Fibroblast of peridontal ligament (primary cell): ENCODE measurements around the gene SETBP1.

Experiments
- DNase-seq: peaks from one replicate; pipeline ENCODE4 v3.0.0-alpha.2; 2010; ENCODE audit errors: extremely low read depth

SETBP1 gene

DNA sequence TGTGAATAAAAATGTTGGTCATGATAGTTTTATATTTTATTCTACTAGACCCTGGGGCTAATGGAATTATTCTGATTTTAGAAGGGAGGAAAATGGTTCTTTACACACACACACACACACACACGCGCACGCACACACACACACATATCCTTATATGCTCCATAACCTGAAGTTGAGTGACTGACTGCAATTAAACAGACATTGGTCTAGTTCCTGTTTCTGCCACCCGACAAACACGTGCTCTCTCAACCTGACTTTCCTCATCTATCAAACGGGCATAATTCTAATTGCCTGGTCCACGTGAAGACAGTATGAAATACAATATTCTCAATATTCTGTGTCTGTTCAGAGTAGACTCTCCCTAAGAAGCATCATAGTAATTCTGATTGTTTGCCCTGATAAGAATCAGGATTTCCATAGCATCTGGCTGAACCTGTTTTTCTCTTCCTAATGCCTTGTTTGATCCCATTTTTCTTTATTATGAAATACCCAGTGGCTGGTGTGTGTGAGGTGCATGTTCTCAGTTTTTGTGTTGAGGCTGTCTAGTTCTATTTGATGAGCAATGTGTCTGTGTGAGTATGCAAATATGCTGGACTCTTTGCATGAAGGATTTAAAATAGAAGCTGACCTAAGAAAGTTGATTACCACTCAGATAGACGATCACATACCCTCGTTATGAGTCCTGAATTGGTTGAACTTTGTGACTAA, 51.0 kb downstream of the SETBP1 start:
- peak; percentile 76 for DNase-seq

DNA sequence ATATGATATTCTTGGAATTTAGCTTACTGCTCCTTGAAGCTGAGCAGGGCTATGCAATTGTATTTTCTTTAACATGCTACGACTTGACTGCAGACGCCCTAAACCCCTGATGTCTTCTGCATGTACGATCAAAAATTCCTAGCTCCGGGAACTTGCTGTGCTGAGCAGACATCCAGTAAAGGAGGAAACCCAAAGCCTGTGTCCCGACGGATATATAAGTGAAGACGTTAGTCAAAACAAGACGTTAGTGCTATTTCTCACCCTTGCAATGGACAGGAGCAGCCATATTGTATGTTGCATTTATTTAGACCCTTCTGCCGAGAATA, 51.5 kb downstream of the SETBP1 start:
- DNase-seq: no peak

DNA sequence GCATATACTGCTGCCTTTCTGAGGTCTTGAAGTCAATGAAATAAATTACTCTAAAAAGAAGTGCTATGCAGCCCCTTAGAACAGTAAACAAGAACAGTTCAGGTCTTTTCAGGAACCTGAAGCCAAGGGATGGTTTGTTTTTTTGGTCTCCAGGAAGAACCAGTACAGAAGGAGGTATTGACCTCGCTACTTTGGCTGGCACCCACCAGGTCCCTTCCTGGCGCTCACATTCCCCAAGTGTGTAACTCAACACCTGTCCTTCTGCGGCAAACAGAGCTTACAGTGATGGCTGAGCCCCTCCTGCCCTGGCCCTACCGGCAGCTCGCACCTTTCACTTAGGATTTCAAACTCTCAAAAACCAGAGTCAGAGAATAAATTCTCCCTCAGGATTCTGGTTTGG, 51.9 kb downstream of the SETBP1 start:
- no peak for DNase-seq

GRCh38 chr18:44733069-44733753, 52.5 kb downstream of the SETBP1 start:
- DNase-seq: peak; percentile 88

- no peak for DNase-seq
Measured at GRCh38 chr18:44733754-44734465, 53.2 kb downstream of the SETBP1 start.

DNA sequence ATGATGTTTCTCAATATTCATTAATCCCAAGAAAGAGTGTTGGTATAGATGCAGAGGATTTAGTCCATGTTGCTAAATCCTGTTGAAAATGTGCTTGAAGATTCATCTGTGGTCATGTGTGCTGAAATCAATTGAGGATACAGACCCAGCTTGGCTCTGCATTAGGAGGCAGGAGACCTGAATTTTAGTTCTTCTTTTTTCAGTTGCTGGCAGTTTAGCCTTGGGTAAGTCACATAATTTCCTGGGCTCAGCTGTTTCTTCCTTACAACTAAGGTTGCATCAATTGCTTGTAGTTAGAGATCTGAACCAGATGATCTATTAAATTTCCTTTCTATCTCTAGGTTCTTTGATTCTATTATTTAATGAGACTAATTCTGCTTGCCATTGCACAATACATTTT, 54.4 kb downstream of the SETBP1 start:
- no peak for DNase-seq

GRCh38 chr18:44736664-44737380, 56.1 kb downstream of the SETBP1 start:
- no peak for DNase-seq

- DNase-seq: no peak
Measured at GRCh38 chr18:44737623-44738022, 56.9 kb downstream of the SETBP1 start.

DNA sequence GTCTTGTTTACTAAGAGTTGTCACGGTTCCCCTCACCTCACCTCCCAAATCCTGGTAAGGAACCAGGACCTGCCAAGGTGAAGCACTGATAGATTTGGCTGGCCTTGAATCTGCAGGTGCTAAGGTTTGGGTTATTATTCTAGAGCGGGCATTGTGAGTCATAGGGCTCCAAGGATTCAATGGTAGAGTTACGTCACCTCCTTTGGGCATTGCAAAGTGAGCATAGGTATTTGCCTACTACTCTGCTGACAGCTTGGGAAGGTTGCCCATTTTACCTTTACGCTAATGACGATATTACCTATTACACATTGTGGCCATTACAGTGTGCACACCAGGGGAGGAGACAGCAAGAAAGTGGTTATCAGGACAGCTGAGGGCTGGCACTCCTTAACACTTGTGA, 59.3 kb downstream of the SETBP1 start:
- DNase-seq: no peak

GRCh38 chr18:44741085-44741484, 60.4 kb downstream of the SETBP1 start:
- DNase-seq: no peak

DNA sequence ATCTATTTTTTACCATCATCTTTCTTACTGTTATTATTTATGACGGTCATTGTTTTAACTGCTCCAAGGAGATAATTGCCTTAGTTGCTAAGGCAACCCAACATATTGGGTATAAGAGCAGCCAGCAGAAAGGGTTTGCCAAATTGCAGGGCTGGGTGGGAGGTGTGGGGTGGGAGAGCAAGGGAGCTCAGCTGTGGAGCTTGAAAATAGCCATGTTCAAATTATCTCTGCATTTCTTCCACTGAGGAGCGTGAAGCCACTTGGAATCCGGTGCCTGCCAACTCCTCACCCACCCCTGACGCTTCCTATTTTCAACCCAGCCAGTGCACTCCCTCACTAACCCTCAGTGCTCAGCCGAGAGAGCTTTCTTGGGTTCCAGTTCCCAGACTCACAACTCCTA, 60.8 kb downstream of the SETBP1 start:
- DNase-seq: no peak

DNA sequence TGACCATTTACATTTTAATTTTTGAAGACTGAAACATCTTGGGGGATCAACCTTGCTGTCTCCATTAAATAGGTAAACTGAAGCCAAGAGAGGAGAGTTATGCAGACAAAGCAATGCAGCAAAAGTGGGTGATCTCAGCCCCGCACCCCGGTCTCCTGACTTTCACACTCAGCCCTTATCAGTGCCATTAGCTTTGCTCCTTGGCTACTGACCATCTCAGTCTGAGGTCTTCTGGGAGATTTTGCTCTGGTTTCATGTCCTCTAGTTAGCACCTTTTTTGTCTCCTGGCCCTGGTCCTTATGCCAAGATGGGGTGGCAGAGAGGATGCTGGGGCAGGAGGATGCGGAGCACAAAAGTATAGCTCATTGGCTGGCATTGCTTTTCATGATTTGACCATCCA, 61.4 kb downstream of the SETBP1 start:
- no peak for DNase-seq

GRCh38 chr18:44742718-44743311, 62.1 kb downstream of the SETBP1 start:
- peak; percentile 78 for DNase-seq

DNA sequence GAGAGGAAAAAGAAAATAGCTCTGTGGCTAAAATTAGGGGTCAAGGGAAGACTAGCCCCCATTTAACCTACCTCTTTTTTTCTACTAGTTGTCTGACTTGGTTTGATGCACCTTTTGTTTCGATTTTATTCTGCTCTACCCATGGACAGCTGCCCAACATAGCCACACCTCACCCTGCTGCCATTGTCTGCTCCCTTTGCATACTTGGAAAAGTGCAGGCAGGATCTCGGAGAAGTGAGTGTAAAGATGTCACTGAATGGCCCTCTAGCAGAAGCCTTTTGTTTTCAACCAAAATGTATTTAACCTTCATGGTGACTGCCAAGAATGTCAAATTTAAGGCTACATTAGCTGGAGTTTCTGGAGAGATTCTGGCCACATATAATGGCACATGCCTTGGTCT, 62.9 kb downstream of the SETBP1 start:
- DNase-seq: no peak

DNA sequence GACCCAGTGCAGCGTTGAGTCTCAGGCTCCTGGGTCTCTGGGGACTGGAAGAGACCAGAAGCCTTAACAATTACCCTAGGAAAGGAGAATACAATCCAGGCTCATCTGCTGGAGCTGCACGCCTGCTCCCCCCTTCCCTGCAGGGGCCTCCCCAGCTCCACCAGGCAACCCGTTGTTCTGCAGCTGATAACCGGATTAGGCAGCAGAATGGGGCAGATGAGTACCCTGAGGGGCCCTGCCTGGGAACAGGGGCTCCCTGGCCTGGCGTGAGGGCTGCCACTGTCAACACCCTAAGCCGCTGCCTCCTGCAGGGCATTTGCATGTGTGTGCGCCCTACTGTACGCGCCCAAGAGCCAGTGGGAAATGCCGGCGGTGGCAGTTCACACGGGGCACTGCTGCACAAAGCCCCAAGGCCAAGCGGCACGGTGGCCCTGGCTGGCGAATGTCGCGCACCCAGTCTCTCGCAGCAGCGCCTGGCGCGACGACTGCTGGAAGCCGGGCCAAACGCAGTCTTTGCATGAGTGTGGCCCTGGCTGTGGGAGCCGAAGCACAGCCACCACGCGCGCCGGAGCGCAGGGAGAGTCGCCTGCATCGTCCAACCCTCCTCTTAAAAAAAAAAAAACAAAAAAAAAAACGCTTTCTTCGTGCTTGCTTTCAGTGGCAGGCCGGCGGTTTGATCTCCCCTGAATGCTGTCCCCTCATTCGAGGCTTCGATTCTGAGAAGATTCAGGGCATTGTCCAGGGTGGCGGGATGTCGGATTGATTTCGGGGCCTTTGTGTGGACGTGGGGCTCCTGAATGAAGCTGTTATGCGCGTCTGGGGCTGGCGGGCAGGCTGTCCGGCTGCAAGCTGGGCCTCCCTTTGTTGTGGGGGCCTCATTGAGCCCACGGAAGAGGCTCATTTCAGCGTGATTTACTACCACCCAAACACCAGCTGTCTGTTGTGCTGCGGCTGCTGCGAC, 63.8 kb downstream of the SETBP1 start:
- DNase-seq: no peak

GRCh38 chr18:44747157-44747556, 66.5 kb downstream of the SETBP1 start:
- DNase-seq: no peak

- DNase-seq: no peak
Measured at GRCh38 chr18:44748582-44748981, 67.9 kb downstream of the SETBP1 start.

- no peak for DNase-seq
Measured at GRCh38 chr18:44750774-44751173, 70.1 kb downstream of the SETBP1 start.

DNA sequence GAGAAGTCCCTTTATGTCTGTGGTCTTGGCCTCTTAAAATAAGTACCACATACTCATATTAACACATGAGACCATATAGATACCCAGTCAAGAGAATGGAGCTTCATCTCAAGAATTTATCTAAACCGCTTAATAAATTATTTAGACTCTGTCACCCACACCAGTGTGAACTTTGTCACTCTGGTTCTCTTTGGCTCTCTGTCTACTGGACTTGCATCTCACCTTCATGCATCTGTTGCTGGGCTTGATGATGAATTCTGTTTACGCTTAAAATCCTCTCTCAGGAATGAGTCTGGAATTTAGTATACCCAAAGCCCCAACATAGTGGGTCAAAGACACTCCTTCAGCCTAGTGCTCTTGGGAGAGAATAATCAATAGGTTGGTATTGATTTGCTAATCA, 73.9 kb downstream of the SETBP1 start:
- DNase-seq: no peak

DNA sequence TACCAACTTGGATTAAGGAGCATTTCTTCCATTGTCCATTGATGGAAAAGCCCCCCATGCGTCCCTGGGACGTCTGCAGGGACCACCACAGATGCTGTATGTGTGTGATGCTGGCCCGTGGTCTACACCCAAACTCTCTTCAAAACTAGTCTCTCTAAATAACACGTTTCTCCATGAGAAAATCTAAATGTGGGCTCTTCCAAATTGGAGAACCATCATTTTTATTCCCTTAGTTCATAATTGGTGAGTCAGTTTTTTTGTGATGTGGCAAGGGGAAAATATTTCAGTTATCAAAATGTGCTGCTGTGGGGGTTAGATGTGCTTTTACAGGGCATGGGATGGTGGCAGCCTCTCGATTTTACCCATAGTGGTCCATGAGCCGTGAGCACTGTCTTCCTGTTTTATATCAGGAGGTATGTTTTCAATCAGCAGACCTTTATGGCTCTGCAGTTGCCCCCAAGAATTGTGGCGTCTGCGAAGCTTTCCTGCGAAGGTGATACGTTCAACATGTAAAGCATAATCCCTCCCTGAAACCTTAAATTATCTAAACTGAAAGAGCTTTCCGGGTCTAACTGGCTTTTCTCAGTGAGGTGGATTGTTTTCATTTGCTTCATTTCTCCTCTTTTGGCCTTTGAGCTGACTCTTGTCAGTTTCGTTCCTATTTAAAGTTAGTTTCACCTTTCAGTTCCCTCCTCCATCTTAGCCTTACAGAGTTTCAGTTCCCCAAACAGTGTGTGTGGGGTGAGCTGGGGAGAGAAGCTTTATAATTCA, 78.4 kb downstream of the SETBP1 start:
- peak; percentile 16 for DNase-seq
